ENCODE measurements around the gene NF1.

GRCh38 chr17:31250229-31250628, 155.5 kb downstream of the NF1 start:
- TF ChIP-seq CTCF (IDR thresholded peaks at IDR 0.05) (no peak), SMAD3 (CRISPR knock-in tag; IDR thresholded peaks at IDR 0.05; ENCODE audit: borderline replicate concordance) (no peak), NR2C2 (CRISPR knock-in tag; IDR thresholded peaks at IDR 0.05) (no peak), USF2 (CRISPR knock-in tag; IDR thresholded peaks at IDR 0.05) (no peak), ZNF512 (CRISPR knock-in tag; IDR thresholded peaks at IDR 0.05; ENCODE audit: borderline replicate concordance) (no peak)
